ENCODE results near the gene GATA1. TPM values are rescaled to one million over a fixed set of nuclear protein-coding genes. Genes with fewer than 3 reads are reported as not detected.

The GATA1 gene
- total and polyA plus RNA-seq, 11 donors = 0.16 TPM; not detected in 10

- intact Hi-C loops (cut with DNase I) = loop anchor here in 1 of 10 donors (10.0 kb wide), 1 partner anchor 53 kb away; no protein-coding TSS in a partner anchor
- TF ChIP-seq POLR2A (IDR thresholded peaks at IDR 0.05) = no peak
- TF ChIP-seq CTCF (IDR thresholded peaks at IDR 0.05) = no peak
- no peaks in the 10 kb centered on the region for H3K27me3 ChIP-seq
- ATAC-seq = no peak
- H3K27ac ChIP-seq = no peak overlapping the region
- no peak for DNase-seq
- 91 to 95% (median 93%) methylated on average over 8 of the region's 8 CpGs for WGBS, 4 donors
- H3K4me3 ChIP-seq = no peak overlapping the region
- no peaks in the 10 kb centered on the region for H3K36me3 ChIP-seq
- peaks cover 0 to 6% (median under 1%) of the 10 kb centered on the region in 12 donors for H3K4me1 ChIP-seq
- H3K9me3 ChIP-seq = peaks cover 0 to 6% (median 0%) of the 10 kb centered on the region in 12 donors
Observed at GRCh38 chrX:48741834-48742233, 44.6 kb upstream of the GATA1 start.

- intact Hi-C loops (cut with DNase I) = loop anchor here in 2 of 10 donors (5.0 to 10.0 kb wide), 2 partner anchors 50 to 52 kb away; no protein-coding TSS in a partner anchor
- Histone ChIP-seq H3K27ac (no peak overlapping the region), H3K9me3 (peaks cover 0 to 6% (median 0%) of the 10 kb centered on the region in 12 donors), H3K4me1 (no peaks in the 10 kb centered on the region), H3K4me3 (no peak overlapping the region), H3K27me3 (no peaks in the 10 kb centered on the region), H3K36me3 (no peaks in the 10 kb centered on the region)
- ATAC-seq (no peak), DNase-seq (no peak)
- TF ChIP-seq CTCF (IDR thresholded peaks at IDR 0.05) (no peak), POLR2A (IDR thresholded peaks at IDR 0.05) (no peak)
- 73 to 89% (median 81%) methylated on average over 4 of the region's 4 CpGs for WGBS, 4 donors
Observed at GRCh38 chrX:48745222-48745621, 41.2 kb upstream of the GATA1 start.

GRCh38 chrX:48747415-48748016 is 38.9 kb upstream of the GATA1 start:
- intact Hi-C loops (cut with DNase I) = loop anchor here in 2 of 10 donors (5.0 to 10.0 kb wide), 2 partner anchors 47 to 50 kb away; no protein-coding TSS in a partner anchor
- DNase-seq = no peak
- 59 to 70% (median 64%) methylated on average over 8 of the region's 8 CpGs for whole genome bisulfite sequencing, 4 donors

More at GRCh38 chrX:48747415-48748016, 38.9 kb upstream of the GATA1 start:
- H3K4me1 ChIP-seq = no peaks in the 10 kb centered on the region
- TF ChIP-seq CTCF (IDR thresholded peaks at IDR 0.05) = no peak
- TF ChIP-seq POLR2A (IDR thresholded peaks at IDR 0.05) = no peak
- no peak overlapping the region for H3K4me3 ChIP-seq
- no peaks in the 10 kb centered on the region for H3K9me3 ChIP-seq
- no peak for ATAC-seq
- H3K36me3 ChIP-seq = no peaks in the 10 kb centered on the region
- no peaks in the 10 kb centered on the region for H3K27me3 ChIP-seq
- no peak overlapping the region for H3K27ac ChIP-seq

All from heart left ventricle (tissue), 16 donors.